GM19452 (cell line): ENCODE measurements around the gene C1QL4.
"Not testable (repeated sequence)": the region's sequence is repeated elsewhere in the genome, so short reads cannot be mapped to it uniquely, and the experiment has no call there.

Experiments used
- ATAC-seq: cut with Tn5 transposase; IDR thresholded peaks from one replicate; pipeline ENCODE4 v1.9.1; 2021; ENCODE audit not compliant: unreplicated experiment

C1QL4 gene

GRCh38 chr12:49334681-49335080 lies 2.3 kb downstream of the C1QL4 start:
- no peak for ATAC-seq

GRCh38 chr12:49334226-49334625 lies 2.8 kb downstream of the C1QL4 start:
- ATAC-seq: no peak

GRCh38 chr12:49333778-49334177 lies 3.2 kb downstream of the C1QL4 start:
- ATAC-seq: not testable (repeated sequence)

GRCh38 chr12:49332891-49333371 lies 4.1 kb downstream of the C1QL4 start:
- ATAC-seq: no peak

GRCh38 chr12:49332441-49332861 lies 4.5 kb downstream of the C1QL4 start:
- no peak for ATAC-seq

GRCh38 chr12:49331380-49332222 lies 5.4 kb downstream of the C1QL4 start:
- no peak for ATAC-seq

GRCh38 chr12:49330631-49331379 lies 6.2 kb downstream of the C1QL4 start:
- ATAC-seq: no peak

GRCh38 chr12:49330032-49330619 lies 6.9 kb downstream of the C1QL4 start:
- ATAC-seq: no peak

- ATAC-seq: no peak
Measured at GRCh38 chr12:49328816-49329215, 8.2 kb downstream of the C1QL4 start.

GRCh38 chr12:49327887-49328286 lies 9.1 kb downstream of the C1QL4 start:
- ATAC-seq: no peak

GRCh38 chr12:49327368-49327767 lies 9.6 kb downstream of the C1QL4 start:
- no peak for ATAC-seq

GRCh38 chr12:49325606-49326005 lies 11.4 kb downstream of the C1QL4 start:
- no peak for ATAC-seq

GRCh38 chr12:49323524-49324097 lies 13.4 kb downstream of the C1QL4 start:
- no peak for ATAC-seq

GRCh38 chr12:49322708-49323523 lies 14.1 kb downstream of the C1QL4 start, which contains the start of gene TROAP:
Gene TROAP (plus strand): TSS chr12:49323255. CDS start chr12:49323609, 354 bp downstream.
- ATAC-seq: peak; percentile 98

- no peak for ATAC-seq
Measured at GRCh38 chr12:49322367-49322707, 14.7 kb downstream of the C1QL4 start.

GRCh38 chr12:49320411-49321103 lies 16.4 kb downstream of the C1QL4 start:
- ATAC-seq: not testable (repeated sequence)

GRCh38 chr12:49317118-49317517 lies 19.9 kb downstream of the C1QL4 start:
- ATAC-seq: not testable (repeated sequence)

- no peak for ATAC-seq
Measured at GRCh38 chr12:49314811-49315210, 22.2 kb downstream of the C1QL4 start.

- ATAC-seq: not testable (repeated sequence)
Measured at GRCh38 chr12:49310451-49311000, 26.5 kb downstream of the C1QL4 start.
